ENCODE results near the gene ABHD2.

Gene ABHD2

GRCh38 chr15:89090791-89091626, 2.8 kb downstream of the ABHD2 start:
- TF ChIP-seq Cebpa-rat (IDR thresholded peaks at IDR 0.05): no peak
- H3K9ac ChIP-seq: peak overlapping the region; percentile 18 to 70 (median 61); a peak in 21 of 22 replicates
- H4K20me1 ChIP-seq: peaks cover 0 to 18% (median 0%) of the 10 kb centered on the region in 11 experiments; a peak in 6 of 22 replicates
- peak overlapping the region; percentile 22 to 70 (median 54); a peak in 19 of 22 replicates for H3K27ac ChIP-seq
- peak overlapping the region; percentile 0 to 43 (median 24); a peak in 13 of 20 replicates for H3K4me3 ChIP-seq
- peaks cover 0 to 27% (median 16%) of the 10 kb centered on the region in 11 experiments; a peak in 11 of 22 replicates for H3K36me3 ChIP-seq
- H3K4me2 ChIP-seq: peak overlapping the region; percentile 60 to 99 (median 93)
- no peaks in the 10 kb centered on the region for H3K27me3 ChIP-seq
- H3K4me1 ChIP-seq: peaks cover 44 to 79% (median 47%) of the 10 kb centered on the region in 10 experiments
- H3K9me3 ChIP-seq (replicated peaks in 1 of 11): no peaks in the 10 kb centered on the region

- Histone ChIP-seq H3K27me3 (no peaks in the 10 kb centered on the region), H3K9ac (peak overlapping the region in 10 of 11 experiments; percentile 18 to 70 (median 56); a peak in 14 of 22 replicates), H3K27ac (peak overlapping the region in 10 of 11 experiments; percentile 22 to 70 (median 58); a peak in 14 of 22 replicates), H3K9me3 (replicated peaks in 1 of 11) (no peaks in the 10 kb centered on the region), H3K4me3 (peak overlapping the region in 1 of 10 experiments; percentile 32; a peak in 4 of 20 replicates), H4K20me1 (peaks cover 0 to 25% (median 5%) of the 10 kb centered on the region in 11 experiments; a peak in 9 of 22 replicates), H3K36me3 (peaks cover 0 to 27% (median 16%) of the 10 kb centered on the region in 11 experiments; a peak in 11 of 22 replicates), H3K4me1 (peaks cover 44 to 75% (median 45%) of the 10 kb centered on the region in 10 experiments), H3K4me2 (peak overlapping the region; percentile 60 to 99 (median 93))
- no peak for TF ChIP-seq Cebpa-rat (IDR thresholded peaks at IDR 0.05)
These were observed 3.5 kb downstream of the ABHD2 start for GRCh38 chr15:89091627-89092220.

- TF ChIP-seq Cebpa-rat (IDR thresholded peaks at IDR 0.05): no peak
- Histone ChIP-seq H3K27ac (no peak overlapping the region), H3K27me3 (no peaks in the 10 kb centered on the region), H3K4me2 (peak overlapping the region in 2 of 11 experiments; percentile 27 to 61; a peak in 2 of 22 replicates), H3K4me3 (no peak overlapping the region), H3K36me3 (peaks cover 0 to 31% (median 16%) of the 10 kb centered on the region in 11 experiments; a peak in 11 of 22 replicates), H4K20me1 (peaks cover 0 to 33% (median 9%) of the 10 kb centered on the region in 11 experiments; a peak in 10 of 22 replicates), H3K9me3 (replicated peaks in 1 of 11) (no peaks in the 10 kb centered on the region), H3K4me1 (peaks cover 32 to 65% (median 34%) of the 10 kb centered on the region in 10 experiments), H3K9ac (no peak overlapping the region)
These were observed 5.3 kb downstream of the ABHD2 start for GRCh38 chr15:89093509-89093908.

- Histone ChIP-seq H3K27ac (no peak overlapping the region), H3K27me3 (no peaks in the 10 kb centered on the region), H3K9ac (no peak overlapping the region), H3K36me3 (peaks cover 4 to 45% (median 30%) of the 10 kb centered on the region in 11 experiments; a peak in 18 of 22 replicates), H3K4me3 (no peak overlapping the region), H3K9me3 (replicated peaks in 1 of 11) (no peaks in the 10 kb centered on the region), H4K20me1 (peaks cover 0 to 38% (median 8%) of the 10 kb centered on the region in 11 experiments; a peak in 10 of 22 replicates), H3K4me1 (peaks cover 18 to 51% (median 20%) of the 10 kb centered on the region in 10 experiments), H3K4me2 (peak overlapping the region in 3 of 11 experiments; percentile 21 to 61 (median 49); a peak in 5 of 22 replicates)
- TF ChIP-seq Cebpa-rat (IDR thresholded peaks at IDR 0.05): no peak
These were observed 6.8 kb downstream of the ABHD2 start for GRCh38 chr15:89095073-89095472.

- Histone ChIP-seq H3K9ac (no peak overlapping the region), H4K20me1 (peaks cover 0 to 38% (median 8%) of the 10 kb centered on the region in 11 experiments; a peak in 10 of 22 replicates), H3K4me3 (no peak overlapping the region), H3K36me3 (peaks cover 4 to 47% (median 32%) of the 10 kb centered on the region in 11 experiments; a peak in 18 of 22 replicates), H3K27ac (no peak overlapping the region), H3K4me2 (peak overlapping the region in 3 of 11 experiments; percentile 21 to 61 (median 49); a peak in 5 of 22 replicates), H3K27me3 (no peaks in the 10 kb centered on the region), H3K9me3 (replicated peaks in 1 of 11) (no peaks in the 10 kb centered on the region), H3K4me1 (peaks cover 14 to 46% (median 16%) of the 10 kb centered on the region in 10 experiments)
- no peak for TF ChIP-seq Cebpa-rat (IDR thresholded peaks at IDR 0.05)
These were observed 7.3 kb downstream of the ABHD2 start for GRCh38 chr15:89095556-89095955.

GRCh38 chr15:89096664-89097063, 8.4 kb downstream of the ABHD2 start:
- no peak overlapping the region for H3K9ac ChIP-seq
- H3K27me3 ChIP-seq: no peaks in the 10 kb centered on the region
- H3K4me3 ChIP-seq: no peak overlapping the region
- no peak overlapping the region for H3K4me2 ChIP-seq
- no peak for TF ChIP-seq Cebpa-rat (IDR thresholded peaks at IDR 0.05)
- no peaks in the 10 kb centered on the region for H3K9me3 ChIP-seq (replicated peaks in 1 of 11)
- H3K4me1 ChIP-seq: peaks cover 3 to 37% (median 6%) of the 10 kb centered on the region in 10 experiments; a peak in 18 of 20 replicates
- peaks cover 0 to 38% (median 9%) of the 10 kb centered on the region in 11 experiments; a peak in 10 of 22 replicates for H4K20me1 ChIP-seq
- H3K36me3 ChIP-seq: peaks cover 6 to 50% (median 32%) of the 10 kb centered on the region in 11 experiments; a peak in 19 of 22 replicates
- no peak overlapping the region for H3K27ac ChIP-seq

- H3K27ac ChIP-seq: no peak overlapping the region
- H3K9ac ChIP-seq: no peak overlapping the region
- peaks cover 0 to 38% (median 9%) of the 10 kb centered on the region in 11 experiments; a peak in 10 of 22 replicates for H4K20me1 ChIP-seq
- TF ChIP-seq Cebpa-rat (IDR thresholded peaks at IDR 0.05): no peak
- no peaks in the 10 kb centered on the region for H3K27me3 ChIP-seq
- peaks cover 0 to 31% (median 0%) of the 10 kb centered on the region in 10 experiments; a peak in 9 of 20 replicates for H3K4me1 ChIP-seq
- H3K4me2 ChIP-seq: no peak overlapping the region
- peaks cover 12 to 57% (median 38%) of the 10 kb centered on the region in 11 experiments; a peak in 21 of 22 replicates for H3K36me3 ChIP-seq
- H3K9me3 ChIP-seq (replicated peaks in 1 of 11): no peaks in the 10 kb centered on the region
- H3K4me3 ChIP-seq: no peak overlapping the region
These were observed 9.1 kb downstream of the ABHD2 start for GRCh38 chr15:89097313-89097712.

GRCh38 chr15:89098281-89098680, 10.0 kb downstream of the ABHD2 start:
- H4K20me1 ChIP-seq: peaks cover 0 to 38% (median 11%) of the 10 kb centered on the region in 11 experiments; a peak in 11 of 22 replicates
- H3K9ac ChIP-seq: no peak overlapping the region
- H3K4me2 ChIP-seq: no peak overlapping the region
- peaks cover 17 to 65% (median 47%) of the 10 kb centered on the region in 11 experiments; a peak in 21 of 22 replicates for H3K36me3 ChIP-seq
- peaks cover 0 to 22% (median 0%) of the 10 kb centered on the region in 10 experiments; a peak in 9 of 20 replicates for H3K4me1 ChIP-seq
- no peaks in the 10 kb centered on the region for H3K9me3 ChIP-seq (replicated peaks in 1 of 11)
- no peak overlapping the region for H3K27ac ChIP-seq
- no peak for TF ChIP-seq Cebpa-rat (IDR thresholded peaks at IDR 0.05)
- H3K27me3 ChIP-seq: no peaks in the 10 kb centered on the region
- no peak overlapping the region for H3K4me3 ChIP-seq

Measured in BLaER1 treated with 17β-estradiol and CSF1 and Interleukin-3, amounts not matched to agents 10 nM and 100 nM (cell line).